ENCODE data around the gene CRB2.

Gene CRB2

DNA sequence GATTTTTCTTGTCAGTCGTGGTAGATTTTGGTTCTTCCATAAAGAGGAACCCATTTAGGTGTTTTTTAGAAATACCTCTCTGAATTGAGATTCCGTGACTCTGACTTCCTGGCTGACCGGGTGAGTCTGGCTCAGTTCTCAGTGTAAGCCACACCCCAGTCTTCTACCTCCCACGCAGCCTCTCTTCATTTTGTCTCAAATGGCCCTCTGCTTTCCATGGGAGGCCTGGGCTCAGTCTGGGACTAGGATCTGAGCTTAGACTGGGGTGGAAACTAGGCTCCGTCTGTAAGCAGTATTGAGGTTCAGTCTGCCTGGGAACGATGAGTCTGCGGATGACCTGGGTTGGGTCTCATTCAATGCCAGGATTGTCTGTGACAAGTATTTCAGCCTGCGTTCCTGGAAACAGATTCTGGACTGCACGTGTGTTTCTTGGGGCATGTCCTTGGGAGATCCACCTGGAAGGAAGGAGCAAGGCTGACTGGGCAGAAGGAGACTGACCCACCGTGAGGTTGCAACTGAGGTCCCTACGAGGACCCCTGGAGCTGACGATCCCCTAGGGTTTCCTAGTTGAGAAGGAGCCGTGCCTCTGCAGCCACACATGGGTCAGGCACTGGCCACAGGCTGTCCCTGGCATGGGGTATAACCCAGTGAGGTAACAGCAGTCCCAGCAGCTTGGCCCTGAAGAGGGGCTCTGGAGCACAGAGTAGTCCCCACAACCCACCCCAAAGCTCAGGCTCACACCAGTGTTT, 12.4 kb upstream of the CRB2 start:
- TF ChIP-seq, protein P1, sequence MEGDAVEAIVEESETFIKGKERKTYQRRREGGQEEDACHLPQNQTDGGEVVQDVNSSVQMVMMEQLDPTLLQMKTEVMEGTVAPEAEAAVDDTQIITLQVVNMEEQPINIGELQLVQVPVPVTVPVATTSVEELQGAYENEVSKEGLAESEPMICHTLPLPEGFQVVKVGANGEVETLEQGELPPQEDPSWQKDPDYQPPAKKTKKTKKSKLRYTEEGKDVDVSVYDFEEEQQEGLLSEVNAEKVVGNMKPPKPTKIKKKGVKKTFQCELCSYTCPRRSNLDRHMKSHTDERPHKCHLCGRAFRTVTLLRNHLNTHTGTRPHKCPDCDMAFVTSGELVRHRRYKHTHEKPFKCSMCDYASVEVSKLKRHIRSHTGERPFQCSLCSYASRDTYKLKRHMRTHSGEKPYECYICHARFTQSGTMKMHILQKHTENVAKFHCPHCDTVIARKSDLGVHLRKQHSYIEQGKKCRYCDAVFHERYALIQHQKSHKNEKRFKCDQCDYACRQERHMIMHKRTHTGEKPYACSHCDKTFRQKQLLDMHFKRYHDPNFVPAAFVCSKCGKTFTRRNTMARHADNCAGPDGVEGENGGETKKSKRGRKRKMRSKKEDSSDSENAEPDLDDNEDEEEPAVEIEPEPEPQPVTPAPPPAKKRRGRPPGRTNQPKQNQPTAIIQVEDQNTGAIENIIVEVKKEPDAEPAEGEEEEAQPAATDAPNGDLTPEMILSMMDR (IDR thresholded peaks at IDR 0.05) = no peak
- no peak for TF ChIP-seq ZFX (IDR thresholded peaks at IDR 0.05; ENCODE audit: borderline replicate concordance)
- no peak overlapping the region for H3K27ac ChIP-seq

DNA sequence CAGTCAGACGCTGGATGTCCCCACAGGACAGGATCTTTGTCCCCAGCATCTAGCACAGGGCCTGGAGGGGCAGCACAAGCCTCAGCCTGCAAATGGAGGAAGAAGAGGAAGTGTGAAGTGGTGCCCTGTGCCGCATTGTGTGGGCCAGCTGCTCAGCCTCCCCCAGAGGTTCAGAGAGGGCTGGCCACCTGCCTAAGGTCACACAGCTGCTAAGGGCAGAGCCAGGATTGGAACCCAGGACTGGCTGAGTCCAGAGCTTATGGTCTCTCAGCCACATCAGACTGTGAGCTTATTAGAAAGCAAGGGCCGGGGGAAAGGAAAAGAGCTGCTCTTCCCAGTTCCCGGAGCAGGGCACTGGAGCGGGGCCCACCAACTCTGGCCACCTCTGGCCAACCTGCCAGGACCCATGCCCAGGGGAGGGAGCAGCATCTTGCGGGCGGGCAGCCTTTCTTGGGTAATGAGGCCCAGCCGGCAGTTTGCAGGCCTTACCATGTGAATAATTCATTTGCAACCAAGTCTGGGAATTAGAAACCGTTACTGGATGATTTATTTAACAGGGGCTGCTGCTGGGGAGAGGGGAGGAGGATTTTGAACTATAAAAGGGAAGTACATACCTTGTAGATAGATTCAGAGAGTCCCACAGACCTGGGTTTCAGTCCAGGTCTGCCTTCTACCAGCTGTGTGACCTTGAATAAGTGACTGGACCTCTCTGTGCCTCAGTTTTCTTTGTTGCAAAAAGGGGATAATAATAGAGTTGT, 11.6 kb upstream of the CRB2 start:
- TF ChIP-seq, protein P1 (IDR thresholded peaks at IDR 0.05) = no peak
- no peak for TF ChIP-seq ZFX (IDR thresholded peaks at IDR 0.05; ENCODE audit: borderline replicate concordance)
- H3K27ac ChIP-seq = no peak overlapping the region

DNA sequence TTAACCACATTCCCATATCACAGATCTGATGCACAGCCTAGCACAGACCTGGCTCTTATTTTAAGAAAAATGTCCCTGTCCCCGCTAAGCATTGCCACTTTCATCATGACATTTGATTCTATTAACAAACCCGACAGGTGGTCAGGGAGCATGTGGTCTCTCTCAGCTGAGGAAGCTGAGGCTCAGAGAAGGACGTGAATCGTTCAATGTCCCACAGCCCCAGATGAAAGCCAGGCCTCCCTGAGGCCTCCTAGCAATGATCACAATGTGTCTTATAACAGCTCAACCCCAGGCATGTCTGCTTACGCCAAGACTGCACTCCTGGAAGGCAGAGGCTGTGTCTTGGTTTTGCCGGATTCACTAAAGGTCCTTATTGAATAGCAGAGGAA, 10.4 kb upstream of the CRB2 start:
- no peak overlapping the region for H3K27ac ChIP-seq

DNA sequence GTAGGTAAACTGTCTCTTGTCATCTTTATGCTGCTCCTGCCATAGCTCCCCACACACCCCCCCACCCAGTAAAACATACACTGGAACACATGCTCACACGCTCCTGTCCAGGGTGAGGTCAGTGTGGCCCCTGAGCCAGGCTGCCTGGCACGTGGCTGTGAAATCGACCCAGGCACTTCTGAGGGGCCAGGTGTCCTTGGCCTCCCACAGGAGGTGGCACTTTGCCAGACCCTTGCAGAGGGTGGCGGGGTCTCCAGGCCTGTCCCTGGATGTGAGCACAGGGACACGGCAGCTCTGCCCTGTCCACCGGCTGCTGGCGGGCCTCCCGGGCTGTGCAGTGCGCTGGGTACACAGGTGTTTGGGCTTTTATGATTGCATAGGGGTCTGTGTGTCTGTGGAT, 10.0 kb upstream of the CRB2 start:
- H3K27ac ChIP-seq = no peak overlapping the region

More for the DNA sequence above, 10.4 kb upstream of the CRB2 start:
- no peak for TF ChIP-seq ZFX (IDR thresholded peaks at IDR 0.05; ENCODE audit: borderline replicate concordance)
- TF ChIP-seq, protein P1 (IDR thresholded peaks at IDR 0.05) = no peak

DNA sequence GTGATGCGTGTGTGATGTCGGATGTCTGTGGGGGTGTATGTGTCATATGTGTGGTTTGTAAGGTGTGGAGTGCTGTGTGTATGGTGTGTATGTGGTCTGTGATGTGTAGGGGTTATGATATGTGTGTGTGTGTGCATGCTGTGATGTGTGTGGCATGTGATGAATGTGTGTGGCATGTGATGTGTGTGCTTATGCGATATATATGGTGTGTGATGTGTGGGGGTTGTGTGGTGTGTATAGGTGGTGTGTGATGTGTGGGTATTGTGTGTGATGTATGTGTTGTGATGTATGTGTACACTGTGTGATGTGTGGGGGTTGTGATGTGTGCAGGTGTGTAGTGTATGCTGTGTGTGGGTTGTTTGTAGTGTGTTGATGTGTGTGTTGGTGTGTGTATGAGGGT, 9.2 kb upstream of the CRB2 start:
- no peak for TF ChIP-seq ZFX (IDR thresholded peaks at IDR 0.05; ENCODE audit: borderline replicate concordance)
- TF ChIP-seq, protein P1 (IDR thresholded peaks at IDR 0.05) = no peak
- no peak overlapping the region for H3K27ac ChIP-seq

More for the DNA sequence above, 10.0 kb upstream of the CRB2 start:
- TF ChIP-seq, protein P1 (IDR thresholded peaks at IDR 0.05) = no peak
- TF ChIP-seq ZFX (IDR thresholded peaks at IDR 0.05; ENCODE audit: borderline replicate concordance) = no peak

DNA sequence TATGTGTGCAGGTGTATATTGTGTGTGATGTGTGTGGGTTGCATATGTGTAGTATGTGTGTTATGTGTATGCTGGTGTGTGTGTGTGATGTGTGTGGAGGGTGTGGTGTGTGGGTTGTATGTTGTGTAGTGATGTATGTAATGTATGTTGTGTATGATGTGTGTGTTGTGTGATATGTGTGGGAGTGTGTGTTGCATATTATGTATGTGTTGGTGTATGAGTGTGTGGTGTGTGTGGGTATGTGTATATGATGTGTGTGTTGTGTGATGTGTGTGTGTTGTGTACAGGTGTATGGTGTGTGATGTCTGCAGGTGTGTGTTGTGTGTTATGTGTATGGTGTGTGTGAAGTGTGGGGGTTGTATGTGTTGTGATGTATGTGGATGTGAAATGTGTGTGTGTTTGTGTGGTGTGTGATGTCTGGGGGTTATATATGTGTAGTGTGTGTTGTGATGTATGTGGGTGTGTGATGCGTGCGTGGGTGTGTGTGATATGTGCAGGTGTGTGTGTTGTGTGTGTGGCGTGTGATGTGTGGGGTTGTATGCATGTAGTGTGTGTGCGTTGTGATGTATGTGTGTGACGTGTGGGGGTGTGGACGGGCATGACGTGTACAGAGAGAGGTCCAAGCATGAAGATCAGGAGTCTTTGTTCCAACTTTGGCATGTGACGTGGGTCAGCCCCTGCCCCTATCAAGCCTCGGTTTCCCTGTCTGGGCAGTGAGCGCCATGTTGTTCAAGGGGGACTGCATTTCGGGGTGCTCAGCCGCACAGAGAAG, 8.5 kb upstream of the CRB2 start:
- H3K27ac ChIP-seq = no peak overlapping the region
- TF ChIP-seq, protein P1 (IDR thresholded peaks at IDR 0.05) = no peak
- TF ChIP-seq ZFX (IDR thresholded peaks at IDR 0.05; ENCODE audit: borderline replicate concordance) = no peak
